HEK293 (cell line): ENCODE results near the gene TMOD2.

Source experiments
- CTCF ChIA-PET: fragments of 350-600 bp; formaldehyde crosslinking; extraction: SDS; loops from one replicate; lab custom pipeline; 2021; ENCODE audit warnings: antibody characterized with exemption; lab: Yijun Ruan, JAX
- POLR2A ChIA-PET: fragments of 300-600 bp; formaldehyde crosslinking; extraction: SDS; loops from one replicate; lab custom pipeline; 2020; ENCODE audit warnings: antibody characterized with exemption, inconsistent platforms; lab: Yijun Ruan, JAX
- H3K27ac ChIP-seq: fragments of 200-500 bp; sonication (Bioruptor generic); 2 replicates; pipeline ENCODE4 v1.5.1; 2014; ENCODE audit warnings: low read depth, low read length, control low read depth, inconsistent platforms; ENCODE audit errors: extremely low read depth
- H3K36me3 ChIP-seq, 2 experiments: fragments of 200-500 bp in 1 of 2; sonication (Bioruptor generic) in 1 of 2; 1 replicate in 1 of 2; 2 replicates in 1 of 2; pipeline ENCODE4 v1.5.1; 2014 to 2017; ENCODE audit warnings: inconsistent platforms in 2 of 2, low read length in 2 of 2; ENCODE audit not compliant: control insufficient read depth in 2 of 2, insufficient read depth in 1 of 2
- H3K4me1 ChIP-seq: fragments of 200-500 bp; sonication (Bioruptor generic); 2 replicates; pipeline ENCODE4 v1.5.1; 2014; ENCODE audit warnings: mild to moderate bottlenecking, low read length, inconsistent platforms; ENCODE audit not compliant: control insufficient read depth, insufficient read depth
- H3K4me3 ChIP-seq: 2 replicates; pipeline ENCODE4 v1.5.1; 2011; ENCODE audit warnings: low read depth, mild to moderate bottlenecking, control low read depth, low read length, moderate library complexity
- H3K9me3 ChIP-seq: fragments of 200-500 bp; sonication (Bioruptor generic); 2 replicates; pipeline ENCODE4 v1.5.1; 2014; ENCODE audit warnings: low read depth, low read length, inconsistent platforms; ENCODE audit not compliant: control insufficient read depth, insufficient read depth
- BCL11B ChIP-seq: fragments of 450-650 bp; formaldehyde crosslinking; IDR thresholded peaks from 2 replicates; pipeline ENCODE4 v1.5.1; 2016; ENCODE audit warnings: low read depth, missing biosample characterization, missing genetic modification characterization
- GLIS2 ChIP-seq: fragments of 450-650 bp; formaldehyde crosslinking; IDR thresholded peaks from 2 replicates; pipeline ENCODE4 v1.5.1; 2016; ENCODE audit warnings: missing biosample characterization, missing genetic modification characterization
- HOXC10 ChIP-seq: sonication (generic); formaldehyde crosslinking; IDR thresholded peaks from 2 replicates; pipeline ENCODE4 v1.8.1; 2023; ENCODE audit warnings: mild to moderate bottlenecking, missing genetic modification reagents
- HOXD13 ChIP-seq: sonication (generic); formaldehyde crosslinking; IDR thresholded peaks from 2 replicates; pipeline ENCODE4 v1.8.0; 2022; ENCODE audit warnings: missing genetic modification reagents, borderline replicate concordance
- OSR2 ChIP-seq: fragments of 450-650 bp; formaldehyde crosslinking; IDR thresholded peaks from 2 replicates; pipeline ENCODE4 v1.5.1; 2016; ENCODE audit warnings: missing biosample characterization, missing genetic modification characterization
- OVOL3 ChIP-seq: fragments of 450-650 bp; formaldehyde crosslinking; IDR thresholded peaks from 2 replicates; pipeline ENCODE4 v1.5.1; 2016; ENCODE audit warnings: missing biosample characterization, missing genetic modification characterization
- TCF7L2 ChIP-seq: IDR thresholded peaks from 2 replicates; pipeline ENCODE4 v1.6.1; 2011; ENCODE audit warnings: low read depth, mild to moderate bottlenecking, inconsistent platforms, low read length, moderate library complexity, borderline replicate concordance
- TRIM28 ChIP-seq: IDR thresholded peaks from 2 replicates; pipeline ENCODE4 v1.6.1; 2011; ENCODE audit warnings: low read length, control low read depth, borderline replicate concordance
- ZBTB48 ChIP-seq: fragments of 450-650 bp; formaldehyde crosslinking; IDR thresholded peaks from 2 replicates; pipeline ENCODE4 v1.5.1; 2016; ENCODE audit warnings: missing biosample characterization, missing genetic modification characterization
- ZNF138 ChIP-seq: fragments of 450-650 bp; formaldehyde crosslinking; IDR thresholded peaks from 2 replicates; pipeline ENCODE4 v1.5.1; 2016; ENCODE audit warnings: missing biosample characterization, missing genetic modification characterization, borderline replicate concordance
- ZNF214 ChIP-seq: fragments of 450-650 bp; formaldehyde crosslinking; IDR thresholded peaks from 2 replicates; pipeline ENCODE4 v1.5.1; 2017; ENCODE audit warnings: missing biosample characterization, mild to moderate bottlenecking, missing genetic modification characterization, borderline replicate concordance
- ZNF311 ChIP-seq: fragments of 450-650 bp; formaldehyde crosslinking; IDR thresholded peaks from 2 replicates; pipeline ENCODE4 v1.5.1; 2017; ENCODE audit warnings: missing biosample characterization, missing genetic modification characterization, borderline replicate concordance
- ZNF37A ChIP-seq: fragments of 450-650 bp; IDR thresholded peaks from 2 replicates; pipeline ENCODE4 v1.5.1; 2018; ENCODE audit warnings: missing biosample characterization, missing genetic modification characterization
- ZNF426 ChIP-seq: fragments of 450-650 bp; formaldehyde crosslinking; IDR thresholded peaks from 2 replicates; pipeline ENCODE4 v1.5.1; 2017; ENCODE audit warnings: missing biosample characterization, missing genetic modification characterization, mild to moderate bottlenecking, inconsistent platforms, moderate library complexity
- ZNF510 ChIP-seq: fragments of 450-650 bp; formaldehyde crosslinking; IDR thresholded peaks from 2 replicates; pipeline ENCODE4 v1.5.1; 2018; ENCODE audit warnings: mild to moderate bottlenecking, missing genetic modification characterization, missing biosample characterization; ENCODE audit not compliant: insufficient replicate concordance
- ZNF521 ChIP-seq: fragments of 450-650 bp; formaldehyde crosslinking; IDR thresholded peaks from 2 replicates; pipeline ENCODE4 v1.5.1; 2017; ENCODE audit warnings: missing biosample characterization, mild to moderate bottlenecking, missing genetic modification characterization
- ZNF548 ChIP-seq: fragments of 450-650 bp; formaldehyde crosslinking; IDR thresholded peaks from 2 replicates; pipeline ENCODE4 v1.5.1; 2016; ENCODE audit warnings: missing biosample characterization, missing genetic modification characterization
- ZNF600 ChIP-seq: fragments of 450-650 bp; formaldehyde crosslinking; IDR thresholded peaks from 2 replicates; pipeline ENCODE4 v1.5.1; 2016; ENCODE audit warnings: missing biosample characterization, missing genetic modification characterization
- ZNF664 ChIP-seq: fragments of 450-650 bp; formaldehyde crosslinking; IDR thresholded peaks from 2 replicates; pipeline ENCODE4 v1.5.1; 2016; ENCODE audit warnings: missing biosample characterization, missing genetic modification characterization
- ZNF707 ChIP-seq: fragments of 450-650 bp; formaldehyde crosslinking; IDR thresholded peaks from 2 replicates; pipeline ENCODE4 v1.5.1; 2016; ENCODE audit warnings: missing biosample characterization, missing genetic modification characterization
- TF ChIP-seq, protein P1 (sequence below): IDR thresholded peaks from 2 replicates; pipeline ENCODE4 v1.6.1; 2011; ENCODE audit warnings: mild to moderate bottlenecking, low read depth, low read length, borderline replicate concordance
- TF ChIP-seq, protein P2 (sequence below): fragments of 450-650 bp; formaldehyde crosslinking; IDR thresholded peaks from 2 replicates; pipeline ENCODE4 v1.5.1; 2017; ENCODE audit warnings: missing biosample characterization, missing genetic modification characterization
- TF ChIP-seq, protein P3 (sequence below): fragments of 450-650 bp; formaldehyde crosslinking; IDR thresholded peaks from 2 replicates; pipeline ENCODE4 v1.5.1; 2016; ENCODE audit warnings: missing biosample characterization, missing genetic modification characterization
- TF ChIP-seq, protein P4 (sequence below): fragments of 450-650 bp; formaldehyde crosslinking; IDR thresholded peaks from 2 replicates; pipeline ENCODE4 v1.5.1; 2016; ENCODE audit warnings: missing biosample characterization, missing genetic modification characterization
- TF ChIP-seq, protein P5 (sequence below): fragments of 450-650 bp; formaldehyde crosslinking; conservative IDR thresholded peaks from 2 replicates; pipeline ENCODE4 v1.5.1; 2016; ENCODE audit warnings: low read depth, missing biosample characterization, missing genetic modification characterization

Gene TMOD2

DNA sequence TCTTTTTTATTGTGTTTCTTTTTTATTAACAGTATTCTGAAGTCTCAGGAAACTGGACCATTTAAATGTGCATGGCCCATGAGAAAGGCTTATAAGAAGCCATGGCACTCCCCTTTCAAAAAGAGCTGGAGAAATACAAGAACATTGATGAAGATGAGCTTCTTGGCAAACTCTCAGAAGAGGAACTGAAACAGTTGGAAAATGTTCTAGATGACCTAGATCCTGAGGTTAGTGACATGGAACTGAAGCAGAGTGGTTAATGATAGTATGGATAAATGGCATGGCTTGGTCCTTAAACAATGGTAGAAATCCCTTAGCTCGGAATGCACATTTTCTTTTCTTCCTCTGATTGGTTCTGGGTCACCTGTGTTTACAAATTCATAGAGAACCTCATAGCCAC lies 14.9 kb downstream of the TMOD2 start:
- Histone ChIP-seq H3K36me3 (peaks cover 0 to 10% of the 10 kb centered on the region in 2 experiments; a peak in 2 of 3 replicates), H3K4me3 (no peak overlapping the region), H3K9me3 (no peaks in the 10 kb centered on the region), H3K4me1 (no peaks in the 10 kb centered on the region), H3K27ac (no peak overlapping the region)
- CTCF ChIA-PET = interaction anchor here (1.0 to 2.4 kb wide), 2 partner anchors 10 to 116 kb away, joined by 4 to 10 read pairs; no protein-coding TSS in a partner anchor
- TF ChIP-seq HOXD13 (no peak), ZBTB48 (no peak), ZNF664 (tag by site-specific recombination) (no peak), ZNF214 (no peak), TRIM28 (no peak), ZNF548 (tag by site-specific recombination) (no peak), ZNF138 (tag by site-specific recombination) (no peak), ZNF521 (tag by site-specific recombination) (no peak), HOXC10 (CRISPR knock-in tag) (no peak)
- TF ChIP-seq, protein P1, sequence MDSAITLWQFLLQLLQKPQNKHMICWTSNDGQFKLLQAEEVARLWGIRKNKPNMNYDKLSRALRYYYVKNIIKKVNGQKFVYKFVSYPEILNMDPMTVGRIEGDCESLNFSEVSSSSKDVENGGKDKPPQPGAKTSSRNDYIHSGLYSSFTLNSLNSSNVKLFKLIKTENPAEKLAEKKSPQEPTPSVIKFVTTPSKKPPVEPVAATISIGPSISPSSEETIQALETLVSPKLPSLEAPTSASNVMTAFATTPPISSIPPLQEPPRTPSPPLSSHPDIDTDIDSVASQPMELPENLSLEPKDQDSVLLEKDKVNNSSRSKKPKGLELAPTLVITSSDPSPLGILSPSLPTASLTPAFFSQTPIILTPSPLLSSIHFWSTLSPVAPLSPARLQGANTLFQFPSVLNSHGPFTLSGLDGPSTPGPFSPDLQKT = no peak
- TF ChIP-seq, protein P2, sequence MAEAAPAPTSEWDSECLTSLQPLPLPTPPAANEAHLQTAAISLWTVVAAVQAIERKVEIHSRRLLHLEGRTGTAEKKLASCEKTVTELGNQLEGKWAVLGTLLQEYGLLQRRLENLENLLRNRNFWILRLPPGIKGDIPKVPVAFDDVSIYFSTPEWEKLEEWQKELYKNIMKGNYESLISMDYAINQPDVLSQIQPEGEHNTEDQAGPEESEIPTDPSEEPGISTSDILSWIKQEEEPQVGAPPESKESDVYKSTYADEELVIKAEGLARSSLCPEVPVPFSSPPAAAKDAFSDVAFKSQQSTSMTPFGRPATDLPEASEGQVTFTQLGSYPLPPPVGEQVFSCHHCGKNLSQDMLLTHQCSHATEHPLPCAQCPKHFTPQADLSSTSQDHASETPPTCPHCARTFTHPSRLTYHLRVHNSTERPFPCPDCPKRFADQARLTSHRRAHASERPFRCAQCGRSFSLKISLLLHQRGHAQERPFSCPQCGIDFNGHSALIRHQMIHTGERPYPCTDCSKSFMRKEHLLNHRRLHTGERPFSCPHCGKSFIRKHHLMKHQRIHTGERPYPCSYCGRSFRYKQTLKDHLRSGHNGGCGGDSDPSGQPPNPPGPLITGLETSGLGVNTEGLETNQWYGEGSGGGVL (tag by site-specific recombination) = no peak
- TF ChIP-seq, protein P3, sequence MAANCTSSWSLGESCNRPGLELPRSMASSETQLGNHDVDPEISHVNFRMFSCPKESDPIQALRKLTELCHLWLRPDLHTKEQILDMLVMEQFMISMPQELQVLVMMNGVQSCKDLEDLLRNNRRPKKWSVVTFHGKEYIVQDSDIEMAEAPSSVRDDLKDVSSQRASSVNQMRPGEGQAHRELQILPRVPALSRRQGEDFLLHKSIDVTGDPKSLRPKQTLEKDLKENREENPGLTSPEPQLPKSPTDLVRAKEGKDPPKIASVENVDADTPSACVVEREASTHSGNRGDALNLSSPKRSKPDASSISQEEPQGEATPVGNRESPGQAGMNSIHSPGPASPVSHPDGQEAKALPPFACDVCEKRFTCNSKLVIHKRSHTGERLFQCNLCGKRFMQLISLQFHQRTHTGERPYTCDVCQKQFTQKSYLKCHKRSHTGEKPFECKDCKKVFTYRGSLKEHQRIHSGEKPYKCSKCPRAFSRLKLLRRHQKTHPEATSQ (tag by site-specific recombination) = no peak
- POLR2A ChIA-PET = no interaction called here

DNA sequence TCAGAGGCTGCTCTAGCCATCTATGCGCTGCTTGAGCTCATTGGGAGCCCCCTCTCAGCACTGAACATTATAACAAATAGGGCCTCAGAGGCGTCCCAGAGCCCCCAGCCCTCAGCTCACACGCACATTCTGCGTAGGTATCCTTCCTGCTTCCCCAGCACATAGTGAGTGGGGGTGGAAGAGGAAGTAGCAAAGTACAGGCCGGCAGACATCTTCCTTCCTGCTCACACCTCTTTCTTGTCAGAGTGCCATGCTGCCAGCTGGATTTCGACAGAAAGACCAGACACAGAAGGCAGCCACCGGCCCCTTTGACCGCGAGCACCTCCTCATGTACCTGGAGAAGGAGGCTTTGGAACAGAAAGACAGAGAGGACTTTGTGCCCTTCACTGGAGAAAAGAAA lies 16.6 kb downstream of the TMOD2 start:
- TF ChIP-seq ZNF37A (tag by site-specific recombination) = no peak
- TF ChIP-seq, protein P4, sequence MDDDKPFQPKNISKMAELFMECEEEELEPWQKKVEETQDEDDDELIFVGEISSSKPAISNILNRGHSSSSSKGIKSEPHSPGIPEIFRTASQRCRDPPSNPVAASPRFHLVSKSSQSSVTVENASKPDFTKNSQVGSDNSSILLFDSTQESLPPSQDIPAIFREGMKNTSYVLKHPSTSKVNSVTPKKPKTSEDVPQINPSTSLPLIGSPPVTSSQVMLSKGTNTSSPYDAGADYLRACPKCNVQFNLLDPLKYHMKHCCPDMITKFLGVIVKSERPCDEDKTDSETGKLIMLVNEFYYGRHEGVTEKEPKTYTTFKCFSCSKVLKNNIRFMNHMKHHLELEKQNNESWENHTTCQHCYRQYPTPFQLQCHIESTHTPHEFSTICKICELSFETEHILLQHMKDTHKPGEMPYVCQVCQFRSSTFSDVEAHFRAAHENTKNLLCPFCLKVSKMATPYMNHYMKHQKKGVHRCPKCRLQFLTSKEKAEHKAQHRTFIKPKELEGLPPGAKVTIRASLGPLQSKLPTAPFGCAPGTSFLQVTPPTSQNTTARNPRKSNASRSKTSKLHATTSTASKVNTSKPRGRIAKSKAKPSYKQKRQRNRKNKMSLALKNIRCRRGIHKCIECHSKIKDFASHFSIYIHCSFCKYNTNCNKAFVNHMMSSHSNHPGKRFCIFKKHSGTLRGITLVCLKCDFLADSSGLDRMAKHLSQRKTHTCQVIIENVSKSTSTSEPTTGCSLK = no peak
- no peak for TF ChIP-seq BCL11B
- TF ChIP-seq ZNF548 (tag by site-specific recombination) = no peak
- TF ChIP-seq ZNF600 (tag by site-specific recombination) = no peak
- no peak for TF ChIP-seq ZNF426
- TF ChIP-seq, protein P5, sequence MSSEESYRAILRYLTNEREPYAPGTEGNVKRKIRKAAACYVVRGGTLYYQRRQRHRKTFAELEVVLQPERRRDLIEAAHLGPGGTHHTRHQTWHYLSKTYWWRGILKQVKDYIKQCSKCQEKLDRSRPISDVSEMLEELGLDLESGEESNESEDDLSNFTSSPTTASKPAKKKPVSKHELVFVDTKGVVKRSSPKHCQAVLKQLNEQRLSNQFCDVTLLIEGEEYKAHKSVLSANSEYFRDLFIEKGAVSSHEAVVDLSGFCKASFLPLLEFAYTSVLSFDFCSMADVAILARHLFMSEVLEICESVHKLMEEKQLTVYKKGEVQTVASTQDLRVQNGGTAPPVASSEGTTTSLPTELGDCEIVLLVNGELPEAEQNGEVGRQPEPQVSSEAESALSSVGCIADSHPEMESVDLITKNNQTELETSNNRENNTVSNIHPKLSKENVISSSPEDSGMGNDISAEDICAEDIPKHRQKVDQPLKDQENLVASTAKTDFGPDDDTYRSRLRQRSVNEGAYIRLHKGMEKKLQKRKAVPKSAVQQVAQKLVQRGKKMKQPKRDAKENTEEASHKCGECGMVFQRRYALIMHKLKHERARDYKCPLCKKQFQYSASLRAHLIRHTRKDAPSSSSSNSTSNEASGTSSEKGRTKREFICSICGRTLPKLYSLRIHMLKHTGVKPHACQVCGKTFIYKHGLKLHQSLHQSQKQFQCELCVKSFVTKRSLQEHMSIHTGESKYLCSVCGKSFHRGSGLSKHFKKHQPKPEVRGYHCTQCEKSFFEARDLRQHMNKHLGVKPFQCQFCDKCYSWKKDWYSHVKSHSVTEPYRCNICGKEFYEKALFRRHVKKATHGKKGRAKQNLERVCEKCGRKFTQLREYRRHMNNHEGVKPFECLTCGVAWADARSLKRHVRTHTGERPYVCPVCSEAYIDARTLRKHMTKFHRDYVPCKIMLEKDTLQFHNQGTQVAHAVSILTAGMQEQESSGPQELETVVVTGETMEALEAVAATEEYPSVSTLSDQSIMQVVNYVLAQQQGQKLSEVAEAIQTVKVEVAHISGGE (tag by site-specific recombination) = no peak
- no peak for TF ChIP-seq ZNF510 (tag by site-specific recombination)
- no peak for TF ChIP-seq OSR2
- TF ChIP-seq GLIS2 (tag by site-specific recombination) = no peak
- TF ChIP-seq TCF7L2 = no peak
- no peak for TF ChIP-seq ZNF707
- no peak for TF ChIP-seq ZNF311 (tag by site-specific recombination)
- TF ChIP-seq OVOL3 = no peak
- ChIA-PET CTCF (interaction anchor here (1.7 kb wide), 1 partner anchor 9 kb away, joined by 11 read pairs; no protein-coding TSS in a partner anchor), POLR2A (no interaction called here)
- H3K27ac ChIP-seq = no peak overlapping the region
- no peaks in the 10 kb centered on the region for H3K9me3 ChIP-seq
- H3K4me3 ChIP-seq = no peak overlapping the region
- no peaks in the 10 kb centered on the region for H3K4me1 ChIP-seq
- peaks cover 0 to 10% of the 10 kb centered on the region in 2 experiments; a peak in 2 of 3 replicates for H3K36me3 ChIP-seq
